DMS53 (cell line): ENCODE measurements around the gene GSE1.
A peak's percentile ranks its signal among the peaks of the same experiment; 100 is the strongest.

Experiments
- DNase-seq: peaks from one replicate; lab custom pipeline; 2025; lab: John Stamatoyannopoulos, UW

The GSE1 gene

DNA sequence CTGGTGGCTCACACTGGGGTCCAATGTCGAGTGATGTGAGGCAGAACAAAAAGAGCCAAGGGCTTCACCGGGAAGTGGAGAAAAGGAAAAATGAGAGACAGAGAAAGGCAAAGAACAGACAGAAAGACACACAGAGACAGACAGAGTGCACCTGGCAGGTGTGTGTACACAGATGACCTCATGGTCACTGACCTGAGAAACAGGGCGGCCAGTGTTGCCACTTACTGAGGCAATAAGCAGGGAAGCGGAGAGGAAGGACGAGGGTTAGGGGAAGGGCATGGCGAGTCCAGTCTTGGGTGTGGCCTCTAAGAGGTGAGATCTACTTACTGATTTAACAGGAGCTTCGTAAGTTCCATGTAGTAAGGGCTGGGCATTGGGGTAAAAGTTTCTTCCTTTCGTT lies 68.1 kb downstream of the GSE1 start:
- DNase-seq: no peak

DNA sequence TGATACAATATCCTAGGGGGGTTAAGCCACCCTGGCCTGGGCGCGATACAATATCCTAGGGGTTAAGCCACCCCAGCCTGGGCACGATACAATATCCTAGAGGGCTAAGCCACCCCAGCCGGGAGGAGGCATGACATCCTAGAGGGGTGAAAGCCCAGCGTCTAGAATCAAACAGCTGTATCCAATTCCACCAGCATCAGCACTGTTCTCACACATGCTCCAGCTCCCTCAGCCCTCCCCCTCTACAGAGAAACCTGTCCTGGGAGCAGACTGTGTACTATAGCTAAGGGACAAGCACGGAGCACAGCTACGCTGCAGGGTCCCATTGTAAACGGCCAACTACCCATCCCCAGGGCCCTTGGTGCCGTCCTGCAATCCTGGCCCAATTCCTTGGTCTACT lies 69.4 kb downstream of the GSE1 start:
- DNase-seq: no peak

DNA sequence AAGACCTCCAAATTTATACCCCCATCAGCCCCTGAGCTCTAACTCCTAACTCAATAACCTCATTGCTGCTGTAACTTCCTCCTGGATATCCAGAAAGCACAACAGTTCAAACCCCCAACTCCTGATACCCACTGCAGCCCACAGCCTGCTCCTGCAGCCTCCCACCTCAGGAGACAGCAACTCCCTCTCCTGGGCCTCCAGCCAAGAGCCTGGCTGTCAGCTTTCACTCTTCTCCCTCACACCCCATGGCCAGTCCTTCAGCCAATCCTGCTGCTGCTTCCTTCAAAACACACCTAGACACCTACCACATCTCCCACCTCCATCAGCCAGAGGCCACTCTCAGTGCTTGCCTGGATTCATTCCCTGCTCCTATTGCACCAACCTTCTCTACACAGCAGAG lies 70.2 kb downstream of the GSE1 start:
- no peak for DNase-seq

DNA sequence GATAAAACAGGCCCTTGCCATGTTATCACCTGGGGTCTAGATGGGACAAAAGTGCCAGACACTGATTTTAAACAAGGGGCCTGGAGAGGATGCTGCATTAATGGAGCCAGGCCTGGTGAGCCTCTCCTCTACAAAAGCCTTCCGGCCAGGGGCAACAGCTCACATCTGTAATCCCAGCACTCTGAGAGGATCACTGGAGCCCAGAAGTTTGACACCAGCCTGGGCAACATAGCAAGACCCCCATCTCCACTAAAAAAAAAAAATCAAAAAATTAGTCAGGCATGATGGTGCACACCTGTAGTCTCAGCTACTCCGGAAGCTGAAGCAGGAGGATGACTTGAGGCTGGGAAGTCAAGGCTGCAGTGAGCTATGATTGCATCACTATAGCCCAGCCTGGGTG lies 72.1 kb downstream of the GSE1 start:
- DNase-seq: no peak

DNA sequence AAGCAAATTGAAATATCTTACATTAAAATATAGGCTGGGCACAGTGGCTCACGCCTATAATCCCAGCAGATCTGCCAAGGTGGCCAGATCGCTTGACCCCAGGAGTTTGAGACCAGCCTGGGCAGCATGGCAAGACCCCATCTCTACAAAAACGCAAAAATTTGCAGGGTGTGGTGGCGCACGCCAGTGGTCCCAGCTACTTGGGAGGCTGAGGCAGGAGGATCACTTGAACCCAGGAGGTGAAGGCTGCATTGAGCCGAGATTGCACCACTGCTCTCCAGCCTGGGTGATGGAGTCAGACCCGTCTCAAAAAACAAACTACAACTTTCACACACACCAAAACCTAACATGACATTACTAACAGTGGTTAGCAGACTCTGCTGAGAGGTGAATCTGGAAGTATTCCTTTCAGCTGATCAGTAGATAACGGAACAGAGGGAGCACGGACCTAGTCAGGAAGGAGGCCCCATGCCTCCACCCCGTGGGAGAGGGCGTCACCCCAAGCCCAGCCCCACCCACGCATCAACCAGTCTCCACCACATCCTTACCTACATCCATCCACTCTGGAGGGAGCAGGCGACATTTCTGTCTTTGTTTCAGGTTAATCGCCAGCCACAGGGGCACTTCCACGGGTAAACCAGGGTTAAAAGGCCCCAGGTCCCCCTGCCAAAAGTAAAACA lies 73.9 kb downstream of the GSE1 start:
- DNase-seq: no peak

DNA sequence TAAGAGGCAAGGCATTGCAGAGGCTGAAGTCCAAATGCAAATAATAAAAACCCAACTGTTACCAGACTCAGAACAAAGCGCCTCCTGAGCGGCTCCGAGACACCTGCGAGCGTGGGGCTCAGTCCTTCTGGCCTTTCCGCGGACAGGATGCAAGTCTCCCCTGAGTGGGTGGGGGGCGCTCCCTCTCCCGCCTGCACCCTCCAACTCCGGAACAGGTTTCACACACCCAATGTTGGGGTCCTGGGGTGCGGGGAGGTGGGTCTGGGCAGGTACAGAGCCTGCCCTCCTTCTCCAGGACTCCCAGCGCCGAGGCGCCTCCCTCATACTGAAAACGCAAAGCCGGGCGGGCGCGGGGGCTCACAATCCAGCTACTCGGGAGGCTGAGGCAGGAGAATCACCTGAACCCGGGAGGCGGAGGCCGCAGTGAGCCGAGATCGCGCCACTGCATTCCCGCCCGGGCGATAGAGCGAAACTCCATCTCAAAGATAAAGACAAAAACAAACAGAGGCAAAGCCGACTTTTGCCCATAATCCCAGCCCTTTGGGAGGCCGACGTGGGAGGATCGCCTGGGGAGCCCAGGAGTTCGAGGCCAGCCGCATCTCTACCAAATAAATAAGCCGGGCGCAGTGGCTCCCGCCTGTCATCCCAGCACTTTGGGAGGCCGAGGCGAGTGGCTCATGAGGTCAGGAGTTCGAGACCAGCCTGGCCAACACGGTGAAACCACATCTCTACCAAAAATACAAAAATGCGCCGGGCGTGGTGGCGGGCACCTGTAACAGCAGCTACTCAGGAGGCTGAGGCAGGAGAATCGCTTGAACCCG lies 74.7 kb downstream of the GSE1 start:
- DNase-seq: no peak

DNA sequence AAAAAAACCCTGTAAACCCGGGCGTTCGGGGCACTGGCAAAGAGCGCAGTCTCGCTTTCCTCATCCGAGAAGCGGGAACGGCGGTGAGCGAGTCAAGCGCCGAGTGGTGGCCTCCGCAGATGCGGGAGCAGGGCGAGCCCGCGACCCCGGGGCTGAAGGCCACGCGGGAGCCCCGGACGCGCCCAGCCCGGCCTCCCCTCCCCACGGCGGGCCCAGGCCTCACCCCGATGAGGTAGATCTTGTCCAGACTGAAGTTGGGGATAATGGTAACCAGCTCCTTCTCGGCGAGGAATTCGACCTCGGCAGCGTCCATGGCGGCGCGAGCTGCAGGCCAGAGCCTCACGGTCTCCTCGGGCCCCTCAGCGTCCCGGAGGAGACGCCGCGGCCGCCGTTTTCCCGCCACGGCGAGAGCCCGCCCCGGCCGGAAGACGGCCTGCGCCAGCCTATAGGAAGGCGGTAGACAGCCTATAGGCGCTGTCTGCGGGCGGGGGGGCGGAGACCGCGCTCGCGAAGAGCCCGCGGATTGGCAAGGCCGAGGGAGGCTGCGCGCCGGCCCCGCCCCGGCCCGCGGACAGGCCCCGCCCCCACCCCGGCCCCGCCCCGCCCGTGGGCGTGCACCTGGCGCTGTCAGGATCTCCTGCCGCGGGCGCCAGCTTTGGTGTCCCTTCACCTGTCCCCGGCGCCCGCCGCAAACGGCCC lies 75.6 kb downstream of the GSE1 start, which contains the start of gene GINS2:
TSS of gene GINS2 (minus strand) at position 369 of the 699 bp plus-strand sequence. CDS start at position 313, 56 bp downstream.
- no peak for DNase-seq

DNA sequence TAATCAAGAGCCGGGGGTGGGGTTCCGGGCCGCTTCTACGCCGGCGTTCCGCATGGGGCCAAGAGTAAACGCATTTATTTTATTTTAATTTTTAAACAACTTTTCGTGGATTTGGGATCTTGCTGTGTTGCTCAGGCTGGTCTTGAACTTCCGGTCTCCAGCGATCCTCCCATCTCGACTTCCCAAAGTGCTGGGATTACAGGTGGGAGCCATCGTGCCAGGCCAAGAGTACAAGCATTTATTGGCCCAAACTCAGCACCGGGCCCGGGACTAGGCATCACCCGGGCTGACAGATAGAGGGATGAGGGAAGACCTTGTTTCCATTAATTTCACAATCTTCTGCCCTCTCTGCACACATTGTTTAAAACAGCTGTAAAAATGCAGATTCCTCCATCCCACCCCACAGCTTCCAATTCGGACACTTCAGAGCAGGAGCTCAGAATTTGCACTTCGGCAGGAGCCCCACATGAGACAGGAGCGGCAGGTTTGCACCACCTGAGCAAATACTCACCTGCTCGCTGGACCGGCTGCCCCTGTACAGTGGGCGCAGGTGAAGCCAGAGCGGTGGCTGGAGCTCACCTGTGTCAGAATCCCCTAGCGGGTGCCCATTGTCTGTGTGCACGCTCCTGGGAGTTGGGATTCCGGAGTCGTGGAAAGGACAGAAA lies 76.3 kb downstream of the GSE1 start:
- DNase-seq: no peak

DNA sequence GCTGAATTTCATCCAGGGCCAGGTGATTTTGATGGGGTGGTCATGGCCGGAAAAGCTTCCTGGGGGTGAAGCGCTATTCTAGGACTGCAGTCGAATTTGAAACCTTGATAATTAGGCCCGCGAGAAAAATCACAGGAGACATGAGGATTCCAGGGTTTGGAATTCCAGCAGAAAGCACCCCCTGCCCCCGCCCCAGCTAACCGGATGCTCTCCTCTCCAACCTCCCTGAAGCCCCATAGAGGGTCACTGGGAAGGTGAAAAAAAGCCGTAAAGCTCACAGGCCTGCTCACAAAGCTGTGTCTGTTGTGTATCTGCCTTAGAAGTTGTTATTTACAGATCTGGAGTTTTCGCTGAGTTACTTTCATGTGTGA lies 76.8 kb downstream of the GSE1 start:
- no peak for DNase-seq

DNA sequence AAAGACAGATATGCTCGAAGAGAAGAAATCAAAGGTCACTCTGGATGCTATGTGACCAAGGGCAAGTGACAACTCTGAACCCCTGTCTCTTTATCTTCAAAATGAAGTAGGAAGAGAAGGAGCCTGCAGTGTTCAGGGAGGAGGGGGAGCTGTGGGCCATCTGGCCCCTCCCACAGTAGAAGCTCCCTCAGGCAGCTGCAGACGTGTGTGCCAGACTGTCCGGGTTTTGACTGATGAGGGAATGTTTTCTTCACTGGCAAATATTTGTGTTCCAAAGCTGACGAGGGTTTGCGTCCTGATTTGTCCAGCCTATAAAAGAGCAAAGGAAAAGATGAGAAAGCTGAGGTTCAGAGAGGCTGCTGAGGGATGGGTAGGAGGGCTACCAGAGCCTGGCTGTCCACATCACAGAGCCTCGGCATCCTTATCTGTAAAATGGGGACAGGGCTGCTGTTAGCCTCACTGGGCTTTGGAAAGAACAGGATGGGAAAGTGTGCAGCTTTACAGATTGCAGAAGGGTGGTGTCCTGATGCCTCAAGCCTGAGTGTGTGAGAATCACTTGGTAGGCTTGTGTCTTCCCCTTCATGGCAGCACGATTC lies 77.4 kb downstream of the GSE1 start:
- no peak for DNase-seq

DNA sequence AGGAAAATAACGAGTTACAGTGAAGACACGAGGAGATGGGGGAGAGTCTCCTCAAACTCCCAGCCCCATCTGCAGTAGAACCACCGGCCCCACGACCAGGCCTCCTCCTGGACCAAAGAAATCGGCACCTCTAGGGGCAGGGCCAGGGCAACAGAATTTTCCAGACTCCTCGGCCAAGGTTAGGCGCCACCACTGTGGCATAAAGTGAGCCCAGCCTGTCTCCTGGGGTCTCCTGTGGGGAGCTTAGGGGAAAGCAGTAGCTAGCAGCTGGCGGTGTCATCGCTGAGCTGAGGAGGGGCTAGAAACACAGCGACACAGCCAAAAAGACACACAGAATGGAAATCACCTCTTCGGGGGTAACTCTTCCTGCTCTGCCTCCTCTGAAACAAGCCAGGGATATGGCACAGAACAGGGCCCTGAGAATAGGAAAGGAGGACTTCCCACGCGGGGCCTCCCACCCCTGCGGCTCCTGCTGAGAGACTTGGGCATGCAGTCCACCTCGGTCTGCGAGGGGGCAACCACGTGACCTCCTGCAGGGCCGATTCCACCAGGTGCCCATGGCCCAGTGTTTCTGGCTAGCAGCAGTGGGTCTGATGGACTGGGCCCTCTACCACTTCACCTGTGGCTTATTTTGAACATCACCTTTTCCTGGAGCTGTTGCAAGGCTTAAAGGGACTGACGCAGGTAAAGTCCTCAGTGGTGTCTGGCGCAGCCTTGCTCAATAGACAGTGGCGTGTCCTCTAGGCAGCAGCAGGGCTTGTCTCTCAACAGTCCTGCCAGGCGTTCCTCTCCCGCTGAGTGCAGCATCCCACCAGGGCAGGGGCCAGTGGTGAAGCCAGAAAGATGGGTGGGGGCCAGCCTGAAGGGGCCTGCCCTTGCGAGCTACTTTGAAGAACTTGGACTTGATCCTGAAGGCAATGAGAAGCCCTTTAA lies 82.3 kb downstream of the GSE1 start:
- no peak for DNase-seq

DNA sequence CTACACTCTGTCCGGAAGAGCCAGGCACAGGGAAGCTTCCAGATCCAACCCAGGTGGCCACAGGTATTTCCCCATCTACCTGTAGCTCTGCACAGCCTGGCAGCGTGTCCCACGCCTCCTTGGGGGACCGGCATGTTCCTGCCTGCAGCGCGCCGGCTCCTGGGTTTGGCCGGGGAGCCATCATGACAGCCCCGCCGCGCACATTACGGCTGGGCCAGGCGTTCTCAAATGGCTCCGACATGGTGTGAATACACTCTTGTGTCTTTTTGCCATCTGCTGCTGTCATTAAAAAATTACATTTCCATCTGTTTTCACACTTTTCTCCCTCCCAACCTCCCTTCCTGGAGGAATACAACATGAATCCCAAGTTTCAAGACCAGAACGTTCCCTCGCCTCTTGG lies 83.7 kb downstream of the GSE1 start:
- no peak for DNase-seq

DNA sequence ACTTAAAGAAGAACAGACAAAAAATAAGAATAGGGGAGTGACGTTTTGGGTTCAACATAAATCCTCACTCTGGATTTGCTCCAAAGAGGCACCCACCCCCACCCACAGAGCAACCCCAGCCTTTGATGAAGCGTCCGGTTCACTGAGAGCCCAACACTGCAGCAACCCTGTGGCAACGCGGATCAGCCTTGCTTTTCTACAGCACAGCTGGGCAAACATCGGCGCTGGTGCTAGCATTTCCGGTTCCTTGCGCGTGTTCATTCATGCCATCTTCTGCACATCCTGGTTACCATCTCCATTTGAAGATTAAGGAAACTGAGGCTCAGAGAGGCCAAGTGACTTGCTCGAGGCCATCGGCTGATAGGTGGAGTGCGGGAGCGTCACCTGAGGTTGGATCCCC lies 84.3 kb downstream of the GSE1 start:
- DNase-seq: peak; percentile 88

DNA sequence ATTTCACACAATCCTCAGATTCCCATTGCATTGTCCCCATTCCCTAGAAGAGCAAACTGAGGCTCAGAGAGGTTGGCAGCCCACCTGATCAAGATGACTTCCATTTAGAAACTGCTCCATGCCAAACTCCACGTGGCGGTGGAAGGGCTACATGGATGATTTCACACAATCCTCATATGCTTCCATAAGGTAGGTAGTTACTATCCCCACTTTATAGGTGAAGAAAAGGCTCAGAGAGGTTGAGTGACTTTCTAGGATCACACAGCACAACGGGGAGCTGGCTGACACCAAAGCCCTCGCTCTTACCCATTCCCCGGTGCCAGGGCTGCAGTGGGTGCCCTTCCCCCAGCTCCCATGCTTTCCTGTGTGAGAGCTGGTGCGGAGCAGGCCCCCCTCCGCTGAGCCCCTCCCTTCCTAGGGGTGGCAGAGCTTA lies 85.4 kb downstream of the GSE1 start:
- no peak for DNase-seq

DNA sequence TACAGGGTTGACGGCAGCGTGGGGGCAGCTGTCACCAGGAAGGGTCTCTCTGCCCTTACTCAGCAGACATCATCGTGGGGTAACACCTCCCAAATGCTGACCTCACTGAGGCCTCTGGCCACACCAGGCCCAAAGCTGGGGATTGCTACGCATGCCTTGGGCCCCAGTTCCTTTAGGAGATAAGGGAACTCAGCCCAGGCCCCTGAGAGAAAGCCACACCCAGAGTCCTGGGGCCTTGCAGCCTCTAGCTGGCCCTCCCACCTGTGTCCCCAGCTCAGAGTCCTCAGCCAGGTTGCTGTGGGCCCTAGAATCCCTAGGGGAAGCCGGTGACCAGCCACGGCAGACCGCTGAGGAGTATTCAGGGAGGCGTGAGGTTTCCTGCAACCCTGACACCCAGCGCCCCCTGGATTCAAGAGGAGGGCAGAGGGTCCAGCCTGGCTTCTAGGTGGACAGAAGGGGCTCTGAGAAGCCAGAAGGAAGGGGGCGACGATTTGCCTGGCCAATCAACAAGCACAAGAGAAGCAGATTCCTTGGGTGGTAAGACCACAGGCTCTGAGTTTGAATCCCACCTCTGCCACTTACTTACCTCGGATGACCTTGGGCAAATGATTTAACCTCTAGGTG lies 85.9 kb downstream of the GSE1 start:
- DNase-seq: no peak

DNA sequence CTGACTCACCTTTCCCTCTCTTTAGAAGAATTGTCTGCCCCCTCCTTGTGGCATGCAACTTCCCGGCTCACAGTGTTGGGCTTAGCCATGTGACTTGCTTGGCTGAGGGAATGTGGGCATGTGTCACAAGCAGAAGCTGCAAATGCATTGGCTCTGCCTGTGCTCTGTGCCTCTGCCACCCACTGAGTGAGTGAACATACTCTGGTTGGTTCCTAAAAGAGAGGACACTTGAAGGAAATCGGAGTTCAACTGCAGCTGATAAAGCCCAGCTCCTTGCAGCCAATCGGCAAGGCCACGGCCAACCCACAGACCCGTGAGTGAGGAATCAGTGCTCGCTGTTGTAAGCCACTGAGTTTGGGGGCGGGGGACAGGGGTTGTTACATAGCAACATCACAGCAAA lies 86.5 kb downstream of the GSE1 start:
- peak; percentile 15 for DNase-seq

DNA sequence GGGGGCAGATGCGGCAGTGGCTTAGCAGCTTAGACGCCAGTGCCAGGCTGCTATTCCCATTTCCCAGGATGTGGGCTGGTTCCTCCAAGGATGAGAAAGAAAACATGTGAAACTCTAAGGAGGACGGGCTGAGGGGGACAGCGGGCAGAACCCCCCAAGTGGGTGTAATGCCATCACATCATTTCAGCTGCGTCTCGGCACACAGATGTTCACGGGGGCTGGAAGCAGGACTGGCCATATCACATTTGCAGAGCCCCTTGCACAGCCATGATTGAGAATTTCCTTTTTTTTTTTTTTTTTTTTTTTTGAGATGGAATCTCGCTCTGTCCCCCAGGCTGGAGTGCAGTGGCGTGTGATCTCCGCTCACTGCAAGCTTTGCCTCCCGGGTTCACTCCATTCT lies 90.9 kb downstream of the GSE1 start:
- DNase-seq: no peak

DNA sequence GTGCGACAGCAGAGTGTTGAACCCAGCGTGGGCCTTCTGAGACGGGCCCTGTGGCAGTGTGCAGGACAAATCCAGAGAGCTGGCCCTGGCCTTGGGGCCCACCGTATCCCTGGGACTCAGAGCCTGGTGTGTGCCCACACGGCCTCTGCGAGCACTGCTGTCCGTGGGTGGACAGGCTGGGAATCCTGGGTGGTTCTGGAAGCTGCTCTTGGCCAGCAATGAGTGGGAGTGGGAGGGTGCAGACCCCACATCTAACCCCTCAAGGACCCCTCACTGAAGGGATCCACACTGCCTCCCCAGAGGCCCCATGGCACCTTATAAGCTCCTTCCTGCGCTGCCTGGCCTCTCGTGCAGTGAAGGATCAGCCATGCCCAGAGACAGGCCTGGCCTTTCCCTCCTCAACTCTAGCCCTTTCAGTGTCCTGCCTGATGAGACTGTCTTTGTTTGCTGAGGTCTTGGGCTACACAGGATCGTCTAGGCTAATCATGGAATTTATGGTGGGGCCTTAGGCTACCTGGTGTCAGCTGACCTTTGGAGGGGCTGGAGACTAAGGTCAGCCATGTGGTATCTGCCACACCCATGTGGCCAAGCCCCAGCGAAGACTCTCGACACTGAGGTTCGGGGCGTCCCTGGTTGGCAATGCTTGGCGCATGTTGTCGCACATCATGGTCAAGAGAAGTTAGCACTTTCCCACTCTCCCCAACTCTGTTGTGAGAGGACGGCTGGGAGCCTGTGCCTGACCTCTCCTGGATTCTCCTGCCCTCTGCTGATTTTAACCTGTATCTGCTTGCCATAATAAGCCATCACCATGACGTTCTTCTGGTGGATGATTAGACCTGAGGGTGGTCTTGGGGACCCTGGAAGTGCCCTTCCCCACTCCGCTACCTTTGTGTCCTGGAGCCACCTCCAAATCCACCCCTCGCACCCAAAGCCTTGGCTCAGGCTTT lies 92.1 kb downstream of the GSE1 start:
- peak; percentile 29 for DNase-seq

DNA sequence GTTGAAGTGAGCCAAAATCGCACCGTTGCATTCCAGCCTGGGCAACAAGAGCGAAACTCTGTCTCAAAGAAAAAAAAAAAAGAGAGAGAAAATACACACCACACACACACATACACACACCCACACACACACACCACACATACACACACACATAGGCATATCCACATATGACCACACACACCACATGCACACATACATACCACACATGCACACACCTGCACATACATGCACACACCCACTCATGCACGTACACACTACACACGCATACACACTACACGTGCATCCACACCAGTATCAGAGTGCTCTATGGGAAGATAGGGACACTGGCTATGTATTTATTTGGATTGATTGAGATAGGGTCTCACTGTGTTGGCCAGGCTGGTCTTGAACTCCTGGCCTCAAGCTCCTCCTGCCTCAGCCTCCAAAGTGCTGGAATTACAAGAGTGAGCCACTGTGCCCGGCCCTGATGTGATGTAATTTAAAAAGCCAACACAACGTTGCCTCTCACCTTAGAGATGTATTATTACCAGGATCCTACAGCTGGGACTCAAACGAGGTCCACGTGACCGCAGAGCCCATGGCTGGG lies 93.4 kb downstream of the GSE1 start:
- DNase-seq: no peak
